Neural cell (in vitro differentiated cells): ENCODE results near the gene ARHGAP18. TPM values are rescaled to one million over a fixed set of nuclear protein-coding genes. Genes with fewer than 3 reads are reported as not detected.

Source experiments
- H2AFZ ChIP-seq: fragments of 200-600, 300-800 bp; sonication (generic), shearing (Covaris generic); 2 replicates; pipeline ENCODE4 v1.6.0; 2014; ENCODE audit warnings: low read depth, mild to moderate bottlenecking, antibody characterized with exemption, low read length, moderate library complexity
- H3F3A ChIP-seq: fragments of 200-600 bp; shearing (Covaris generic); 2 replicates; pipeline ENCODE4 v1.6.1; 2016; ENCODE audit warnings: mild to moderate bottlenecking, moderate library complexity, mixed read lengths, antibody characterized with exemption, low read length; ENCODE audit not compliant: insufficient read depth, poor library complexity, severe bottlenecking
- H3K27ac ChIP-seq: fragments of 200-600, 300-800 bp; sonication (generic), shearing (Covaris generic); 2 replicates; pipeline ENCODE4 v1.5.1; 2014; ENCODE audit warnings: mild to moderate bottlenecking, low read length, moderate library complexity
- H3K27me3 ChIP-seq: fragments of 300-800, 200-600 bp; sonication (generic), shearing (Covaris generic); 2 replicates; pipeline ENCODE4 v1.6.0; 2014; ENCODE audit warnings: mild to moderate bottlenecking, low read depth, low read length, moderate library complexity; ENCODE audit not compliant: insufficient read depth
- H3K36me3 ChIP-seq: fragments of 300-800, 200-600 bp; sonication (generic), shearing (Covaris generic); 2 replicates; pipeline ENCODE4 v1.5.1; 2014; ENCODE audit warnings: mild to moderate bottlenecking, antibody characterized with exemption, low read length, moderate library complexity; ENCODE audit not compliant: insufficient read depth
- H3K4me2 ChIP-seq: fragments of 300-800, 200-600 bp; sonication (generic), shearing (Covaris generic); 2 replicates; pipeline ENCODE4 v1.6.0; 2014; ENCODE audit warnings: mild to moderate bottlenecking, low read length
- H3K4me3 ChIP-seq: fragments of 300-800, 200-600 bp; sonication (generic), shearing (Covaris generic); 2 replicates; pipeline ENCODE4 v1.5.1; 2014; ENCODE audit warnings: mild to moderate bottlenecking, low read length, moderate library complexity
- H3K79me2 ChIP-seq: fragments of 200-600 bp; shearing (Covaris generic); replicated peaks from 2 replicates; pipeline ENCODE4 v1.6.0; 2014; ENCODE audit warnings: mild to moderate bottlenecking, low read length, moderate library complexity; ENCODE audit not compliant: insufficient read depth
- H3K9ac ChIP-seq: fragments of 300-800, 200-600 bp; sonication (generic), shearing (Covaris generic); 2 replicates; pipeline ENCODE4 v1.6.1; 2016; ENCODE audit warnings: mild to moderate bottlenecking, low read length, mixed read lengths
- H3K9me2 ChIP-seq: fragments of 200-600 bp; shearing (Covaris generic); 2 replicates; pipeline ENCODE4 v1.6.1; 2016; ENCODE audit warnings: mild to moderate bottlenecking, low read length, mixed read lengths; ENCODE audit not compliant: insufficient read depth
- H3K9me3 ChIP-seq: fragments of 200-600, 300-800 bp; sonication (generic), shearing (Covaris generic); 2 replicates; pipeline ENCODE4 v1.6.1; 2016; ENCODE audit warnings: mild to moderate bottlenecking, mixed run types, low read length, moderate library complexity, mixed read lengths
- H4K20me1 ChIP-seq: fragments of 200-600 bp; shearing (Covaris generic); 2 replicates; pipeline ENCODE4 v1.6.1; 2016; ENCODE audit warnings: mild to moderate bottlenecking, mixed run types; ENCODE audit not compliant: insufficient read depth
- EP300 ChIP-seq: fragments of 450-650 bp; conservative IDR thresholded peaks from 2 replicates; pipeline ENCODE4 v1.6.1; 2014; ENCODE audit warnings: antibody characterized with exemption, mild to moderate bottlenecking, moderate library complexity; ENCODE audit not compliant: poor library complexity, severe bottlenecking
- EZH2 ChIP-seq: fragments of 200-600, 300-800 bp; shearing (Covaris generic), sonication (generic); IDR thresholded peaks from 2 replicates; pipeline ENCODE4 v1.6.1; 2014; ENCODE audit warnings: antibody characterized with exemption, low read length, borderline replicate concordance, mild to moderate bottlenecking; ENCODE audit not compliant: insufficient read depth, poor library complexity, severe bottlenecking
- MXI1 ChIP-seq: fragments of 450-650 bp; conservative IDR thresholded peaks from 2 replicates; pipeline ENCODE4 v1.6.1; 2014; ENCODE audit warnings: antibody characterized with exemption, mild to moderate bottlenecking; ENCODE audit not compliant: poor library complexity, severe bottlenecking
- POLR2AphosphoS5 ChIP-seq: IDR thresholded peaks from 2 replicates; pipeline ENCODE4 v1.6.1; 2012
- RAD21 ChIP-seq: fragments of 450-650 bp; conservative IDR thresholded peaks from 2 replicates; pipeline ENCODE4 v1.6.1; 2014; ENCODE audit warnings: antibody characterized with exemption, mild to moderate bottlenecking, moderate library complexity
- SMC3 ChIP-seq: fragments of 450-650 bp; conservative IDR thresholded peaks from 2 replicates; pipeline ENCODE4 v1.6.1; 2014; ENCODE audit warnings: antibody characterized with exemption, mild to moderate bottlenecking, moderate library complexity; ENCODE audit not compliant: poor library complexity
- TAF1 ChIP-seq: IDR thresholded peaks from 2 replicates; pipeline ENCODE4 v1.6.1; 2012; ENCODE audit warnings: low read depth
- polyA plus RNA-seq: library from polyadenylated mRNA; depleted of rRNA; stranded (reverse); fragments of >200 nt; gene quantifications from 2 replicates; pipeline ENCODE4 v1.2.3, GENCODE V29; 2014
- TF ChIP-seq, protein P1 (sequence below): IDR thresholded peaks from 2 replicates; pipeline ENCODE4 v1.6.1; 2012; ENCODE audit warnings: borderline replicate concordance
- TF ChIP-seq, protein P2 (sequence below): fragments of 450-650 bp; IDR thresholded peaks from 2 replicates; pipeline ENCODE4 v1.5.1; 2014; ENCODE audit warnings: antibody characterized with exemption, mild to moderate bottlenecking, moderate library complexity; ENCODE audit not compliant: poor library complexity, severe bottlenecking

Gene ARHGAP18
- polyA plus RNA-seq, 1 donor from 2014 or later, result 4.7 TPM

DNA sequence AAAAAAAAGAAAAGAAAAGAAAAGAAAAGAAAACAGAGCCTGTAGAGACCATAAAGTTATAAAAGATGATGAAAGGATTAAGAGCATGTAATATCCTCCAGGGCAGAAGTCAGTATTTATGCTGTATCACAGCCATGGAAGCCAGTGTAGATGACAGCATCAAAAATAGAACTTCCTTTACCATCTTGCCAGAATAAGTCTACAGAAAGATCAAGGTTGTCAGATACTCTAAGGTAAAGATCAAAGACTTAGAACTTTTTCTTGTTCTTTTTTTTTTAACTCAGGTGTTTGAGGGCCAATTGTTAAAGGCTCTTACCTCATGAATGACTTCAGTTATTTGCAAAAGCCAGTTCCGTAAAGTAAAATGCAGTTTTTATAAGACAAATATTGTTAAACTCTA, 54.6 kb downstream of the ARHGAP18 start:
- Histone ChIP-seq H3K9me2 (no peaks in the 10 kb centered on the region), H3K27me3 (no peaks in the 10 kb centered on the region), H3K36me3 (no peaks in the 10 kb centered on the region), H4K20me1 (no peaks in the 10 kb centered on the region), H3K4me3 (no peak overlapping the region), H3K79me2 (no peaks in the 10 kb centered on the region), H2AFZ (no peak overlapping the region), H3K27ac (no peak overlapping the region), H3K4me2 (no peak overlapping the region), H3F3A (no peaks in the 10 kb centered on the region), H3K9ac (no peak overlapping the region), H3K9me3 (no peaks in the 10 kb centered on the region)
- TF ChIP-seq POLR2AphosphoS5 (no peak), SMC3 (no peak), MXI1 (no peak), EZH2 (no peak), EP300 (no peak), RAD21 (no peak), TAF1 (no peak)
- TF ChIP-seq, protein P1, sequence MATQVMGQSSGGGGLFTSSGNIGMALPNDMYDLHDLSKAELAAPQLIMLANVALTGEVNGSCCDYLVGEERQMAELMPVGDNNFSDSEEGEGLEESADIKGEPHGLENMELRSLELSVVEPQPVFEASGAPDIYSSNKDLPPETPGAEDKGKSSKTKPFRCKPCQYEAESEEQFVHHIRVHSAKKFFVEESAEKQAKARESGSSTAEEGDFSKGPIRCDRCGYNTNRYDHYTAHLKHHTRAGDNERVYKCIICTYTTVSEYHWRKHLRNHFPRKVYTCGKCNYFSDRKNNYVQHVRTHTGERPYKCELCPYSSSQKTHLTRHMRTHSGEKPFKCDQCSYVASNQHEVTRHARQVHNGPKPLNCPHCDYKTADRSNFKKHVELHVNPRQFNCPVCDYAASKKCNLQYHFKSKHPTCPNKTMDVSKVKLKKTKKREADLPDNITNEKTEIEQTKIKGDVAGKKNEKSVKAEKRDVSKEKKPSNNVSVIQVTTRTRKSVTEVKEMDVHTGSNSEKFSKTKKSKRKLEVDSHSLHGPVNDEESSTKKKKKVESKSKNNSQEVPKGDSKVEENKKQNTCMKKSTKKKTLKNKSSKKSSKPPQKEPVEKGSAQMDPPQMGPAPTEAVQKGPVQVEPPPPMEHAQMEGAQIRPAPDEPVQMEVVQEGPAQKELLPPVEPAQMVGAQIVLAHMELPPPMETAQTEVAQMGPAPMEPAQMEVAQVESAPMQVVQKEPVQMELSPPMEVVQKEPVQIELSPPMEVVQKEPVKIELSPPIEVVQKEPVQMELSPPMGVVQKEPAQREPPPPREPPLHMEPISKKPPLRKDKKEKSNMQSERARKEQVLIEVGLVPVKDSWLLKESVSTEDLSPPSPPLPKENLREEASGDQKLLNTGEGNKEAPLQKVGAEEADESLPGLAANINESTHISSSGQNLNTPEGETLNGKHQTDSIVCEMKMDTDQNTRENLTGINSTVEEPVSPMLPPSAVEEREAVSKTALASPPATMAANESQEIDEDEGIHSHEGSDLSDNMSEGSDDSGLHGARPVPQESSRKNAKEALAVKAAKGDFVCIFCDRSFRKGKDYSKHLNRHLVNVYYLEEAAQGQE, result no peak
- TF ChIP-seq, protein P2, sequence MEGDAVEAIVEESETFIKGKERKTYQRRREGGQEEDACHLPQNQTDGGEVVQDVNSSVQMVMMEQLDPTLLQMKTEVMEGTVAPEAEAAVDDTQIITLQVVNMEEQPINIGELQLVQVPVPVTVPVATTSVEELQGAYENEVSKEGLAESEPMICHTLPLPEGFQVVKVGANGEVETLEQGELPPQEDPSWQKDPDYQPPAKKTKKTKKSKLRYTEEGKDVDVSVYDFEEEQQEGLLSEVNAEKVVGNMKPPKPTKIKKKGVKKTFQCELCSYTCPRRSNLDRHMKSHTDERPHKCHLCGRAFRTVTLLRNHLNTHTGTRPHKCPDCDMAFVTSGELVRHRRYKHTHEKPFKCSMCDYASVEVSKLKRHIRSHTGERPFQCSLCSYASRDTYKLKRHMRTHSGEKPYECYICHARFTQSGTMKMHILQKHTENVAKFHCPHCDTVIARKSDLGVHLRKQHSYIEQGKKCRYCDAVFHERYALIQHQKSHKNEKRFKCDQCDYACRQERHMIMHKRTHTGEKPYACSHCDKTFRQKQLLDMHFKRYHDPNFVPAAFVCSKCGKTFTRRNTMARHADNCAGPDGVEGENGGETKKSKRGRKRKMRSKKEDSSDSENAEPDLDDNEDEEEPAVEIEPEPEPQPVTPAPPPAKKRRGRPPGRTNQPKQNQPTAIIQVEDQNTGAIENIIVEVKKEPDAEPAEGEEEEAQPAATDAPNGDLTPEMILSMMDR, result no peak

DNA sequence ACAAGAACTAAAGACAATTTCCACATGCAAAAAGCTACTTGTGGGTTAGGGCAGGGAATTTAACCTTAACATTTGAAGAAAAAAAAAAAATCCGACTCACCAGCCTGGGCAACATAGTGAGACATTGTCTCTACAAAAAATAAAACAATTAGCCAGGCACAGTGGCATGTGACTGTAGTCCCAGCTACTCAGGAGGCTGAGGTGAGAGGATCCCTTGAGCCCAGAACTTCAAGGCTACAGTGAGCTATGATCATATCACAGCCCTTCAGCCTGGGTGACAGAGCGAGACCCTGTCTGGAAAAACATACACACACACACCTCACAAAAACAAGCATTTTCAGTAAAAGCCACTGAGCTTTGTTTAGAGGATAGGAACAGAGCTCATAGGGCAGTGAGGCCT, 56.2 kb downstream of the ARHGAP18 start:
- Histone ChIP-seq H3K36me3 (no peaks in the 10 kb centered on the region), H4K20me1 (no peaks in the 10 kb centered on the region), H3F3A (no peaks in the 10 kb centered on the region), H3K4me2 (no peak overlapping the region), H3K27me3 (no peaks in the 10 kb centered on the region), H3K9me3 (no peaks in the 10 kb centered on the region), H3K27ac (no peak overlapping the region), H3K9ac (no peak overlapping the region), H3K9me2 (no peaks in the 10 kb centered on the region), H3K4me3 (no peak overlapping the region), H3K79me2 (no peaks in the 10 kb centered on the region), H2AFZ (no peak overlapping the region)
- TF ChIP-seq, protein P2, result no peak
- TF ChIP-seq MXI1 (no peak), EZH2 (no peak), RAD21 (no peak), EP300 (no peak), POLR2AphosphoS5 (no peak), TAF1 (no peak)
- TF ChIP-seq, protein P1, result no peak
